RWPE1 (cell line): Measurements from ENCODE around the gene TMED8.

Experiments used
- CTCF ChIA-PET: fragments of 350-600 bp; sonication (Branson Sonifier 250); formaldehyde crosslinking; extraction: SDS; loops from one replicate; lab custom pipeline; 2021; lab: Yijun Ruan, JAX
- POLR2A ChIA-PET: fragments of 400-600 bp; formaldehyde crosslinking; extraction: SDS; loops from one replicate; lab custom pipeline; 2020; ENCODE audit warnings: antibody characterized with exemption; ENCODE audit not compliant: low non-redundant PET; lab: Yijun Ruan, JAX
- DNase-seq: peaks from one replicate; pipeline ENCODE4 v3.0.0; 2012; ENCODE audit warnings: low spot score
- H3K27ac ChIP-seq: fragments of 450-650 bp; 2 replicates; pipeline ENCODE4 v1.5.1; 2017
- TF ChIP-seq, protein P1 (sequence below): fragments of 450-650 bp; conservative IDR thresholded peaks from 2 replicates; pipeline ENCODE4 v1.5.1; 2017; ENCODE audit warnings: low read depth, mild to moderate bottlenecking

The TMED8 gene

DNA sequence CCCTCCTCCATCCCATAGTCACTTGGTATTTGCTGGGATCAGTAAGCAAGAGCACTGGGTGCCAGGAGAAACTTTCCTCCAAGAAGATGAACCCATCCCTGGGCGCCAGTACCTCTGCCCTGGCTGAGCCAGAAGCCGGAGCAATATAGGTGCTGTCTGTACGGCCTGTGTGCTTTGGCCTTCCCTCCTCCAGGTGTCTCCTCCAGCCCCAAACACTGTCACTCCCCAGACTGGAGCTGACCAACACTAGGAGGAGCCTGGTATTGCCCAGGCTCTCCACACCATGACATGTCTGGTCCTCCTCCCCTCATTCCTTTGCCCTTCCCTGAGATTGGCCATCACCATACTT is 51.2 kb downstream of the TMED8 start:
- no peak overlapping the region for H3K27ac ChIP-seq
- ChIA-PET CTCF (no interaction called here), POLR2A (no interaction called here)
- no peak for DNase-seq
- TF ChIP-seq, protein P1, sequence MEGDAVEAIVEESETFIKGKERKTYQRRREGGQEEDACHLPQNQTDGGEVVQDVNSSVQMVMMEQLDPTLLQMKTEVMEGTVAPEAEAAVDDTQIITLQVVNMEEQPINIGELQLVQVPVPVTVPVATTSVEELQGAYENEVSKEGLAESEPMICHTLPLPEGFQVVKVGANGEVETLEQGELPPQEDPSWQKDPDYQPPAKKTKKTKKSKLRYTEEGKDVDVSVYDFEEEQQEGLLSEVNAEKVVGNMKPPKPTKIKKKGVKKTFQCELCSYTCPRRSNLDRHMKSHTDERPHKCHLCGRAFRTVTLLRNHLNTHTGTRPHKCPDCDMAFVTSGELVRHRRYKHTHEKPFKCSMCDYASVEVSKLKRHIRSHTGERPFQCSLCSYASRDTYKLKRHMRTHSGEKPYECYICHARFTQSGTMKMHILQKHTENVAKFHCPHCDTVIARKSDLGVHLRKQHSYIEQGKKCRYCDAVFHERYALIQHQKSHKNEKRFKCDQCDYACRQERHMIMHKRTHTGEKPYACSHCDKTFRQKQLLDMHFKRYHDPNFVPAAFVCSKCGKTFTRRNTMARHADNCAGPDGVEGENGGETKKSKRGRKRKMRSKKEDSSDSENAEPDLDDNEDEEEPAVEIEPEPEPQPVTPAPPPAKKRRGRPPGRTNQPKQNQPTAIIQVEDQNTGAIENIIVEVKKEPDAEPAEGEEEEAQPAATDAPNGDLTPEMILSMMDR: no peak

DNA sequence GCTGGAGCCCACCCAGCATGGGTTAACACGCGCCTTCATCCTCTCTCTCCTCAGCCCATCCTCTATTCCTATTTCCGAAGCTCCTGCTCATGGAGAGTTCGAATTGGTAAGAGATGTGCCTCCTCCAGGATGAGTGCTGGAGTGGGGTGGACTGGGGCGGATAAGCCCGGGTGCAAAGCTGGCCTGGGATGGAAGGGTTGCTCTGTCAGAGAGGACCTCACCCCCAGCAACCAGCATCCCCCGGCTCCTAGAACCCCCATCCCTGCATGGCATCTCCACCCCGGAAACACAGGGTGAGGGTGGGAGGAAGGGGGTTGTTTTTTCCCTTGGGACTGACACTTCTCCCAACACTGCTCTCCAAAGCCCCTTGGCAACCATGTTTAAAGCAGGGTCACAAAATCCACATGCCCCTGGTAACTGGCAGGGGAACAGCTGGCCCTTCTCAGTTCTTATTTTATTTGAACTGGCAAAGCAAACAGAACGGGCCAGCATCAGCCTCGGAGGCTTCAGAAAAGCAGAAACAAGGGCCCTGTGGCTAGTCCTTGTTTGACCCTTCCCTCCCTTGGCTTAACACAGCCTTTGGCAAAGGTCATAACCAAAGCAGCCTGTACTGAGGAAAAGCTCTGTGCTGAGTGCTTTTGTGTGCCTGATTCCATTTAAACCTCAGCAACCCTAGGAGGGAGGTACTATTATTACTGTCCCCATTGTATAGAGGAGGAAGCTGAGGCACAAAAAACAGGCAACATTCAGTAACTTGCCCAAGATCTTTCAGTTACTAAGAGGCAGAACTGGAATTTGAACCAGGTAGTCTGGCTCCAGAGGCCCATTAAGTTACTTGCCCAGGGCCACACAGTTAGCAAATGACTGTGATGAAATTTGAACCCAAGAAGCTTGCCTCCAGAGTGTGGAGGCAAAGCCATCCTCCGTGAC is 51.8 kb downstream of the TMED8 start:
- CTCF ChIA-PET: no interaction called here
- DNase-seq: no peak
- TF ChIP-seq, protein P1: no peak
- H3K27ac ChIP-seq: no peak overlapping the region
- POLR2A ChIA-PET: no interaction called here

DNA sequence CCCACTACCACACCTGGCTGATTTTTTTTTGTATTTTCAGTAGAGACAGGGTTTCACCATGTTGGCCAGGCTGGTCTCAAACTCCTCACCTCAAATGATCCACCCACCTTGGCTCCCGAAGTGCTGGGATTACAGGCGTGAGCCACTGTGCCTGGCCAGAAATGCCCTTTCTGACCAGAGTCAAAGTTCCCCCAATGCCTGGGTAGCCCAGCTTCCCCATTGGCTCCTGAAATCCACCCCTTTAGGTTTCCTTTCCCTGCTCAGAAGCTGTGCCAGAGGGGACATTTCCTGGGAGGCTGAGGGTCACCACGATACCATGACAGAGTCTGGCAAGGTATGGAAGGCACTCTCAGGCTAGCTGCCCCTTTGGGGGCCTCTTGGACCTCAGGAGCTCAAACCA is 52.6 kb downstream of the TMED8 start:
- ChIA-PET POLR2A (no interaction called here), CTCF (no interaction called here)
- TF ChIP-seq, protein P1: no peak

DNA sequence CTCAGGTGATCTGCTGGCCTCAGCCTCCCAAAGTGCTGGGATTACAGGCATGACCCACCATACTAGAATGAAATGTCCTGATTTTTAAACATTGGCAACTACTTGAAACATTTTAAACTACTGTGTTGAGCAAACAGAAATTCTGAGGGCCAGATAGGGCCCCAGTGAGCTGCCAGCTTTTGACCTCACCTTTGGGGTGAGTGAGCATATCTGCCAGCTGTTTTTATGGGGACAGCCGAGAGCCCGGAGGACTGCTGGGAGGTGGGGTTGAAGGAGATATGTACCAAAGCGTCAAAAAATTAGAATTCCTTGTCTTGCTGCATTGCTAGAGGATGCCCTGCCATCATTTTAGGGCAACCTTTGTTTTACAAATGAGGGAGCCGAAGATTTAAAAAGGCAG is 53.3 kb downstream of the TMED8 start:
- ChIA-PET CTCF (no interaction called here), POLR2A (no interaction called here)
- no peak overlapping the region for H3K27ac ChIP-seq
- TF ChIP-seq, protein P1: no peak
- DNase-seq: no peak

More for the DNA sequence above, 52.6 kb downstream of the TMED8 start:
- H3K27ac ChIP-seq: no peak overlapping the region
- DNase-seq: no peak

DNA sequence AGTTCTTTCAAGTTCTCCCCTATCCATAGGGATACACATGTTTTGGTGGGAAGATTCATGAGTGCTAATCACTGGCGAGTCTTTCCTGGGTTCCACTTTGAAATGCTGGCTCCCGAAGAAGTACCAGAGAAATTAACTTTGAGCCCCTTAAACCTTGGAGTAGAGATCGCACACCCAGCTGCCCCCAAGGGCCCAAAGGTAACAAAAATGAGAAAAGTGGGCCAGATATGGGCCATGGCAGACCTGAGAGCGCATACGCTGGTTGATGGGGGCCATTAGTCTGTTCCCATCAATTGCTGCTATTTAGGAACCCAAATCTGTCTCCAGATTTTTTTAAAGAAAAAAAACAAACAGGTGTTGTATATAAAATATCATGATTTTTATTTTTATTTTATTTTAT is 53.9 kb downstream of the TMED8 start:
- ChIA-PET POLR2A (no interaction called here), CTCF (no interaction called here)
- no peak overlapping the region for H3K27ac ChIP-seq
- TF ChIP-seq, protein P1: no peak
- DNase-seq: no peak

DNA sequence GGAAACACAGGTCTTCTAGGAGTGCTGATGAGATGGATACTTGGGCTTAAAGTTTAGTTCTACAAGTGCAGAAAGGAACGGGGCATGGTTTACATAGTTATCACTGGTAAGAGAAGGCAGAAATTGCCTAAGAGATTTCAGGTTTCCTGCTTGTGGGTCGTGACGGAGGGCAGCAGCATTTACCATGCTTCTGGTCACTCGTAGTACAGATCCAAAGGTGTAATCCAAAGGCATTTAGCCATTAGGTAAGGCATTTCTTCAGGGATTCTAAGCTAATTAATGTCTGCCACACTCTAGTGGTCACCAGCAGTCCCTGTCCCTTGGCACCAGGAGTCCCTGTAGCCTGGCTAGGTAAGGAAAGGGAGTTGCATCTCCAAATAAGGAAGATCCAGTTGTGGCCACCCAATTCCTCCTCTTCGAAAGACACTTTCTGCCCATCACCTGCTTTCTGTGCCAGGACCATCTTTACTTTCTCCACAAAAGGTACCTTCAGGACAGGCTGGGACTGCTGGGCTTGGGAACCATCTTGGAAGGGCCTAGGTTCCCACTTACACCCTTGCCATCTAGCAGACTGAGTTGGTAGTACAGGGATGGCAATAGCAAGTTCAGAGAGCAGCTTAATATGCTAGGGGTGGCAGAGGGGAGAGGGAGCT is 54.5 kb downstream of the TMED8 start:
- H3K27ac ChIP-seq: no peak overlapping the region
- ChIA-PET POLR2A (interaction anchor here (0.6 kb wide), 1 partner anchor 179 kb away, joined by 5 read pairs; no protein-coding TSS in a partner anchor), CTCF (interaction anchor here (0.5 kb wide), 1 partner anchor 436 kb away, joined by 4 read pairs; no protein-coding TSS in a partner anchor)
- TF ChIP-seq, protein P1: no peak
- no peak for DNase-seq
